Erythroblast (primary cell): ENCODE results near the gene B9D1.

Experiments
- DNase-seq, 2 experiments: peaks; one replicate each; lab custom pipeline; 2025; lab: John Stamatoyannopoulos, UW
- GATA1 ChIP-seq: IDR thresholded peaks from 2 replicates; pipeline ENCODE4 v1.6.1; 2011; ENCODE audit warnings: low read depth, mild to moderate bottlenecking, control low read depth, low read length, moderate library complexity
- POLR2A ChIP-seq: IDR thresholded peaks from 2 replicates; pipeline ENCODE4 v1.6.1; 2011; ENCODE audit warnings: mild to moderate bottlenecking, low read length

The B9D1 gene

DNA sequence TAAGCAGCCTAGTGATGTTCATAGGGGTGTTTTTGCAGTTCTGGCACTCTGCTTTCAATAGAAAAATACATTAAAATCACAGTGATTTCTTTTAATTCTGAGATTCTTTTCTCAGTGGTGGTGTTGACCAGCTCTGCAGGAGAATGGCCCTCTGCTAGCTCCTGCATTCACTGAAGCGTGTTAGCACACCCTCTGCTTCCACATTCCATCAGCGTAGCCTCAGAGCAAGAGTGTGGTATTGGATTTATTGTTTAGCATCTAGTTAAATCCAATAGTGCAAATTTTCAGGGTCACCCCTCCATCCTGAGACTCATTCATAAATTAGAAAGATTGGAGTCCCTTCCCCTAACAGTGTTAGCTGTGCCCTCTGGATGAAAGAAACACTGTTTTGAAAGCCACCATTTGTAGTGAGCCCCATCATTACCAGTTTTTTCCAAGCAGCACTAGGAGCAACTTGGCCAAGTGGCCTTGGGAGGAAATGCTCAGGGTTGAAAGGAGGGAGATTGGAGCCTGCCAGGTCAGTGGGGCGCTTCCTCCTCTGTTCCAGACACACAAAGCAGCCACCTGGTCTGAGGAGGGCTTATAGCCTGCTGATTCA lies 45.7 kb downstream of the B9D1 start:
- TF ChIP-seq POLR2A (no peak), GATA1 (no peak)
- DNase-seq: no peak

- no peak for DNase-seq
These were observed 47.4 kb downstream of the B9D1 start for GRCh38 chr17:19315104-19315503.

DNA sequence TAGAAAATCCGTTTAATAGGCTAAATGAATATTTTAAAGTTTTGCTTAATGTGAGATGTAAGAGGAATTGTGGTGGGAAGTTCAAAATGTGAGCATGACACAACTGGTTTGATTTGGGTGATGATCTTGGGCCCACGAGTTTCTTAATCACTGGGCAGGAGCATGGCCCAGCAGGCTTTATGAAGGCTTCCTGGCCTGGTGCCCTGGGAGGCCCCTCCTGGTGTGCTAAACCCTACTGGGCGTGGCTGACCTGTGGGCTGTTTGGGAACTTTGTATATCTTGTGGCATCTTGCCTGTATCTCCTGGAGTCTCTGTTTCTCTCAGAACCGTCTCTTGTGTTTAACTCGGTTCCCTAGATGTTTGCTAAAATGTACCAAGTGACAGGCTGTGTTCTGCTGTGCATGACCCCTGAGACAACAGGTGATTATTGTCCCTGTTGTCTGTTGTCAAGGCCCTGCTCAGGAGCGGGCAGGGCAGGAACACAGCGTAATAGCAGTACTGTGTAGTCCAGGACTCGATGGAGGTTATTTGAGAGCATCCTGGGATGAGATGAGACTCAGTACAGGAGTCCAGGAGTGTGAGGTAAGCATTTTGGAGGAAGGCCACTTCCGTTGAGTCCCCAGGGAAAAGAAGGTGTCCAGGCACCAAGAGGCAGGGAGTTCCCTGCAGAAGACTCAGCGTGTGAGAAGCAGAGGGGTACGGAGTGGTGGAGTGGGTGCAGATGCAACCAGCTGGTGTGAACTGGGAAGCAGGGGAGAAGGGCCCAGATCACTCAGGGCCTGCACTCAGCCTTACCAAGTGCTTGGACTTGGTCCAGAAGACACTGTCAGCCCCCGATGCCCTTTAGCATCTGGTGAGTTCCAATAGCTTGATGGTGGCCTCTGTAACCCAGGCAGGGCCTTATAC lies 48.5 kb downstream of the B9D1 start:
- no peak for DNase-seq
- no peak for TF ChIP-seq POLR2A
- no peak for TF ChIP-seq GATA1

More at GRCh38 chr17:19315104-19315503, 47.4 kb downstream of the B9D1 start:
- TF ChIP-seq POLR2A (no peak), GATA1 (no peak)

GRCh38 chr17:19313066-19313745 lies 49.3 kb downstream of the B9D1 start:
- TF ChIP-seq POLR2A: no peak
- no peak for TF ChIP-seq GATA1
- no peak for DNase-seq

GRCh38 chr17:19312406-19312805 lies 50.1 kb downstream of the B9D1 start:
- TF ChIP-seq POLR2A (no peak), GATA1 (no peak)
- no peak for DNase-seq

DNA sequence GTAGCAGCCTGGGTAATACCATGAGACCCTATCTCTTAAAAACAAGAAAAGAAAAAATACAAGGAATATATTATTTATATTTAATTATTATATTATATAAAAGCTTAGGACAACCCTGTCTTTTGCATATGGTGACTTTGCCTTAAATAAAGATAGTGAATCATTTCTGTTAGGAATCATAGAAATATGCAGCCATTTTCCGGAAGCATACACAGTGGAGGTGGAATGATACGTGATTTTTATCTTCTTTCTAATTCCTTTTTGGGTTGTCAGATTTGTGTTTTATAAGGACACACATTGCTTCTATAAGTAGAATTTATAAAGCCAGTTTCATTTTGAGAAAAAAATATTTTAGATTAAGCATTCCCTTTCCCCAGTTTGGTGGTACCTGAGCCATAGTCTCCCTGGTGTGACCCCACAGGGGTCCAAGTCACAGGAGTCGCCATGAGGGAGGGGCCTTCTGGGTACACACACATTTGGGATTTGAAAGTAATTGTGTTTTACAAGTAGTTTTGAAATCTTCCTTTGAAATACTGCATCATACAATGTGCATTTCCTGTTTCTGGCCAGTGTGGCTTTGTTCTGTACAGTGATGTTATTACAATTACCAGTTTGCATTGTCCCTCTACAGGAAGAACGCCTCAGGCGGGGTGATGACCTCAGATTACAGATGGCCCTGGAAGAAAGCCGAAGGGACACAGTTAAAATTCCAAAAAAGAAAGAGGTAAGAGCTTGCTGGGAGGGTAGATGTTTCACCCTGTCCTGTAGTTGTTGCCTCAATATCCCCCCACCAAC lies 50.9 kb downstream of the B9D1 start:
- DNase-seq: no peak

GRCh38 chr17:19311016-19311415 lies 51.5 kb downstream of the B9D1 start:
- TF ChIP-seq POLR2A: no peak
- no peak for TF ChIP-seq GATA1
- no peak for DNase-seq

More for the DNA sequence above, 50.9 kb downstream of the B9D1 start:
- no peak for TF ChIP-seq POLR2A
- no peak for TF ChIP-seq GATA1

DNA sequence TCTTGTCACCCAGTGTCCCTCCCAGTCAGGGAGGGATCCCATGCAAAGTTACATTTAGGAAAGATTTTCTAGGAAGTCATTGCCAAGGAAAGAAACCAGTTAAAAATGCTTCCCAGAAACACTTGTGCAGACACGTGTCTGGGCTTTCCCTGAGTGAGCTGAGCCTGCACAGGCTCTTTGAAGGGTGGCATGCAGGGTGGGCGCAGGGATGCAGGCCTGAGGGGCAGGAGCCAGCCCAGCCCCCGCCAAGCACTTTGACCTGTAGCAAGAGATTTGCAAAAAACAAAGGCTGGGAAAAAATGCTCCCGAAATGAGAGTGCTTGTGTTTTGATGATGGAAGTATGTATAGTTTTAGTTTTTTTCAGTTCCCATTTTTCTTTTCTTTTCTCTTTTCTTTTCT lies 52.4 kb downstream of the B9D1 start:
- no peak for DNase-seq
- no peak for TF ChIP-seq POLR2A
- TF ChIP-seq GATA1: no peak

DNA sequence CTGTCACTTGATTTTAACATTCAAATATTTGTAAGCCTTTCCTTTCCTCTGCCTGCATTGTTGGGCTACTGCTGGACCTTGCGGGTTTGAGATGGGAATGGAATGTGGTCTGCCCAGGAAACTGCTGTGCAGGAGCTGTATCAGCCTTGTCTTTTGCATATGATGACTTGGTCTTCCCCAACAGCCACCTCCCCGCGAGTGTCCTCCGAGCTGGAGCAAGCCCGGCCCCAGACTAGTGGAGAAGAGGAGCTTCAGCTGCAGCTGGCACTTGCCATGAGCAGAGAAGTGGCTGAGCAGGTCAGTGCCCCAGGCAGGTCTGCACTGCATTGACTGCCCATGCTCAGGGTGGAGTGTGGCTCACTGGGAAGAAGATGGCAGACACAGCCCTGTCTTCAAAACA lies 52.8 kb downstream of the B9D1 start:
- DNase-seq: no peak
- no peak for TF ChIP-seq GATA1

GRCh38 chr17:19308398-19308797 lies 54.1 kb downstream of the B9D1 start:
- DNase-seq: no peak
- TF ChIP-seq GATA1: no peak
- no peak for TF ChIP-seq POLR2A

GRCh38 chr17:19307521-19307920 lies 55.0 kb downstream of the B9D1 start:
- TF ChIP-seq GATA1 (no peak), POLR2A (no peak)
- DNase-seq: no peak

DNA sequence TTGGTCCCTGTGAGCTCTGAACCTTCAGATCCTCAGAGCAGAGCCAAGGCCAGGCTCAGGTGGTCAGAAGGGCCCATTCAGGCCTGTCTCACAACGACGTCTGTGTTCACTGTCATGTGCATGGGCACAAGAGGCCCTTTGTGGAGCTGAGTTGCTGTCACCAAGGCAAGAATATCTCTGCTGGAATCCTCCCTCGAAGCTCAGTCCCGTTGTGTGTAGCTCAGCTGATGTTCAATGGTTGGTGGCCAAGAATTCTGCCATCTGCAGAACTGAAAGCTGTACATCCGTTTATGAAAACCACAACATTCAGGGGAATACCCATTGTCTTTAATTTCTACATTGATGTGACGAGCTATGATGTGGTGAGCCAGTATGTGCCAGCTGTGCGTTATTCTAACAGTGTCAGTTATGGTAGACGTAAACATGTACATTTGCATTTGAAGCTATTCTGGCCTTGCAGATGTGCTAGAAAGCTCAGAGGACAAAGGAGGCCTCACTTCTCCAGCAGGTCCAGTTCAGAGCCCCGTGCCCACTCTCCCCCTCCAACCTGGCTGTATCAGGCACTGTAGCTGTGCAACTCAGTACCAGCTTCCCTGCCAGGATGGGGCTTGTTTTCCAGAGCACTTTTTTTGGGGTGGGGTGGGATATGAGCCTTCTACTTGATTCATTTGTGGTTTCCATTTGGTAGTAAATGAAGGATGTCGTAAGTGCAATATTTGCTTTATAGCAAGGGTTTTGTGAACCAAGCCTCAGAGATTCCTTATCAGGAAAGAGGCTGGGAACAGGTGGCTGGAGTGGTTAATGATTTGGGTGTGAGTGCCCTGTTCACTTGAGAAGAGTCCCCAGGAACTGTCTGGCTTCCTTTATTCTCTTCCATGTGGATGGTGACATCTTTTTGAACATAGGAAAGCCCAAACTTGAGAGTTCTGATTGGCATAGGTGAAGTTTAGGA lies 56.1 kb downstream of the B9D1 start:
- no peak for TF ChIP-seq POLR2A
- TF ChIP-seq GATA1: no peak
- no peak for DNase-seq
